Liver (tissue), 3 donors: ENCODE results near the gene ATF1.

Experiments used
- EGR1 ChIP-seq, 2 donors: IDR thresholded peaks; 2 replicates each; pipeline ENCODE4 v1.6.1; 2016 to 2018; ENCODE audit warnings: antibody characterized with exemption in 2 of 2, low read depth in 2 of 2
- HNF4A ChIP-seq, 2 donors: conservative IDR thresholded peaks; 2 replicates each; pipeline ENCODE4 v1.6.1; 2016; ENCODE audit warnings: antibody characterized with exemption in 2 of 2, mild to moderate bottlenecking in 2 of 2
- JUND ChIP-seq, 2 donors: IDR thresholded peaks; 2 replicates each; pipeline ENCODE4 v1.6.1; 2016; ENCODE audit warnings: antibody characterized with exemption in 2 of 2
- NR2F2 ChIP-seq: IDR thresholded peaks from 2 replicates; pipeline ENCODE4 v1.6.1; 2016; ENCODE audit warnings: antibody characterized with exemption
- RAD21 ChIP-seq, 2 donors: IDR thresholded peaks; 2 replicates each; pipeline ENCODE4 v1.6.1; 2016; ENCODE audit warnings: antibody characterized with exemption in 2 of 2, mild to moderate bottlenecking in 2 of 2
- RXRA ChIP-seq, 2 donors: IDR thresholded peaks; 2 replicates each; pipeline ENCODE4 v1.6.1; 2017 to 2018; ENCODE audit warnings: antibody characterized with exemption in 2 of 2, mild to moderate bottlenecking in 1 of 2
- TAF1 ChIP-seq: conservative IDR thresholded peaks from 2 replicates; pipeline ENCODE4 v1.6.1; 2016; ENCODE audit warnings: antibody characterized with exemption, mild to moderate bottlenecking
- YY1 ChIP-seq: IDR thresholded peaks from 2 replicates; pipeline ENCODE4 v1.6.1; 2016; ENCODE audit warnings: antibody characterized with exemption, mild to moderate bottlenecking
- TF ChIP-seq, protein P1 (sequence below): fragments of 150-350 bp; IDR thresholded peaks from 2 replicates; pipeline ENCODE4 v1.5.1; 2017; ENCODE audit warnings: improper control_type of control experiment, low read depth, low read length; ENCODE audit not compliant: missing input control
- TF ChIP-seq, protein P2 (sequence below): IDR thresholded peaks from 2 replicates; pipeline ENCODE4 v1.6.1; 2016; ENCODE audit warnings: antibody characterized with exemption, mild to moderate bottlenecking
- TF ChIP-seq, protein P3 (sequence below): IDR thresholded peaks from 2 replicates; pipeline ENCODE4 v1.6.1; 2016; ENCODE audit warnings: antibody characterized with exemption
- donor health status: healthy.
- donor health status: healthy.

DNA sequence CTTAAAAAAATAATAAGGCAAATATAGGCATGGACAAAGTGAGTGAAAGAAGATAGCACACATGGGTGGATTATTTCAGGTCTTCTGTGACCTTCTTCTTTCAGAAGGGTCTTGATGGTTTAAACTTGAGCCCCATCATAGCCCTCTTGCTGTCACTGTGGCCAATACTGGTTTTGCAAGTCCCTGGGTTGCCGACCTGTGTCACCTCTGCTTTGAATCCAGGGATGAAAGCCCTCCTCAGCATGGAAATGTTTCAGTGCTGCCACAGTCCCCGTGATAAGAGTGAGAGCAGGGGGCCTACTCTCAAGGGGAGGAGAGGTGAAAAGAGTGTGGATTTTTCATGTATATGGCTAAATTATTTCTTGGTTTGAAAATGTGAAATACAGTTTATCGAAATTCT lies 30.2 kb upstream of the ATF1 start:
- TF ChIP-seq, protein P1, sequence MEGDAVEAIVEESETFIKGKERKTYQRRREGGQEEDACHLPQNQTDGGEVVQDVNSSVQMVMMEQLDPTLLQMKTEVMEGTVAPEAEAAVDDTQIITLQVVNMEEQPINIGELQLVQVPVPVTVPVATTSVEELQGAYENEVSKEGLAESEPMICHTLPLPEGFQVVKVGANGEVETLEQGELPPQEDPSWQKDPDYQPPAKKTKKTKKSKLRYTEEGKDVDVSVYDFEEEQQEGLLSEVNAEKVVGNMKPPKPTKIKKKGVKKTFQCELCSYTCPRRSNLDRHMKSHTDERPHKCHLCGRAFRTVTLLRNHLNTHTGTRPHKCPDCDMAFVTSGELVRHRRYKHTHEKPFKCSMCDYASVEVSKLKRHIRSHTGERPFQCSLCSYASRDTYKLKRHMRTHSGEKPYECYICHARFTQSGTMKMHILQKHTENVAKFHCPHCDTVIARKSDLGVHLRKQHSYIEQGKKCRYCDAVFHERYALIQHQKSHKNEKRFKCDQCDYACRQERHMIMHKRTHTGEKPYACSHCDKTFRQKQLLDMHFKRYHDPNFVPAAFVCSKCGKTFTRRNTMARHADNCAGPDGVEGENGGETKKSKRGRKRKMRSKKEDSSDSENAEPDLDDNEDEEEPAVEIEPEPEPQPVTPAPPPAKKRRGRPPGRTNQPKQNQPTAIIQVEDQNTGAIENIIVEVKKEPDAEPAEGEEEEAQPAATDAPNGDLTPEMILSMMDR: no peak
- TF ChIP-seq YY1: no peak
- TF ChIP-seq, protein P2, sequence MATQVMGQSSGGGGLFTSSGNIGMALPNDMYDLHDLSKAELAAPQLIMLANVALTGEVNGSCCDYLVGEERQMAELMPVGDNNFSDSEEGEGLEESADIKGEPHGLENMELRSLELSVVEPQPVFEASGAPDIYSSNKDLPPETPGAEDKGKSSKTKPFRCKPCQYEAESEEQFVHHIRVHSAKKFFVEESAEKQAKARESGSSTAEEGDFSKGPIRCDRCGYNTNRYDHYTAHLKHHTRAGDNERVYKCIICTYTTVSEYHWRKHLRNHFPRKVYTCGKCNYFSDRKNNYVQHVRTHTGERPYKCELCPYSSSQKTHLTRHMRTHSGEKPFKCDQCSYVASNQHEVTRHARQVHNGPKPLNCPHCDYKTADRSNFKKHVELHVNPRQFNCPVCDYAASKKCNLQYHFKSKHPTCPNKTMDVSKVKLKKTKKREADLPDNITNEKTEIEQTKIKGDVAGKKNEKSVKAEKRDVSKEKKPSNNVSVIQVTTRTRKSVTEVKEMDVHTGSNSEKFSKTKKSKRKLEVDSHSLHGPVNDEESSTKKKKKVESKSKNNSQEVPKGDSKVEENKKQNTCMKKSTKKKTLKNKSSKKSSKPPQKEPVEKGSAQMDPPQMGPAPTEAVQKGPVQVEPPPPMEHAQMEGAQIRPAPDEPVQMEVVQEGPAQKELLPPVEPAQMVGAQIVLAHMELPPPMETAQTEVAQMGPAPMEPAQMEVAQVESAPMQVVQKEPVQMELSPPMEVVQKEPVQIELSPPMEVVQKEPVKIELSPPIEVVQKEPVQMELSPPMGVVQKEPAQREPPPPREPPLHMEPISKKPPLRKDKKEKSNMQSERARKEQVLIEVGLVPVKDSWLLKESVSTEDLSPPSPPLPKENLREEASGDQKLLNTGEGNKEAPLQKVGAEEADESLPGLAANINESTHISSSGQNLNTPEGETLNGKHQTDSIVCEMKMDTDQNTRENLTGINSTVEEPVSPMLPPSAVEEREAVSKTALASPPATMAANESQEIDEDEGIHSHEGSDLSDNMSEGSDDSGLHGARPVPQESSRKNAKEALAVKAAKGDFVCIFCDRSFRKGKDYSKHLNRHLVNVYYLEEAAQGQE: no peak
- TF ChIP-seq, protein P3, sequence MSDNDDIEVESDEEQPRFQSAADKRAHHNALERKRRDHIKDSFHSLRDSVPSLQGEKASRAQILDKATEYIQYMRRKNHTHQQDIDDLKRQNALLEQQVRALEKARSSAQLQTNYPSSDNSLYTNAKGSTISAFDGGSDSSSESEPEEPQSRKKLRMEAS: no peak
- TF ChIP-seq TAF1: no peak
- TF ChIP-seq HNF4A (conservative IDR thresholded peaks at IDR 0.05): no peak
- TF ChIP-seq RXRA (IDR thresholded peaks at IDR 0.05): no peak
- TF ChIP-seq JUND (IDR thresholded peaks at IDR 0.05): no peak
- no peak for TF ChIP-seq EGR1 (IDR thresholded peaks at IDR 0.05; ENCODE audit: low read depth in 2 of 2)
- no peak for TF ChIP-seq RAD21 (IDR thresholded peaks at IDR 0.05)
- no peak for TF ChIP-seq NR2F2
